LoVo (cell line): ENCODE results near the gene PILRA.
A peak's percentile ranks its signal among the peaks of the same experiment; 100 is the strongest.
"Not testable (repeated sequence)": the region's sequence is repeated elsewhere in the genome, so short reads cannot be mapped to it uniquely, and the experiment has no call there.

ENCODE experiments used
- DNase-seq: peaks from one replicate; pipeline ENCODE4 v3.0.0-alpha.2; 2016; ENCODE audit warnings: low spot score

The PILRA gene

GRCh38 chr7:100373261-100373831 lies at the start of gene PILRA:
Gene PILRA, plus strand, starts transcription at chr7:100373487. Its CDS starts 170 bp downstream, at chr7:100373657.
- DNase-seq, result no peak

DNA sequence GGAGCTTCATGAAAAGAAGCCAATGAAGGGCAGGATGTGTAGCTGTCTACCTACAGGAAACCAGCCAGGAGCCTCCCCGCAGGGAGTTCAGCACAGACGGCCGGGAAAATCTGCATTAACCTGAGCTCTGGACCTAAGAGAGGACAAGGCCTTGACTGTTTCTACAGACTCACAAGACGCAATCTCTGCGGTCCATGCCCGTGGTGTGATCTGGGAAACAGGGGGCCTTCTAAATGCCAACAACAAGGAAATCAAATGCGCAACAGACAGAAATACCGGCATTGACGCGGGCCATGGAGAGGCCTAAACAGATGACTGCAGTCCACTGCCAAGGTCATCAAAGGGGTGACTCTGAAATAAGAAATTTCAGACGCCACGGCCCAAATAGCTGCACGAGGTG lies 49.1 kb upstream of the PILRA start:
- not testable (repeated sequence) for DNase-seq

DNA sequence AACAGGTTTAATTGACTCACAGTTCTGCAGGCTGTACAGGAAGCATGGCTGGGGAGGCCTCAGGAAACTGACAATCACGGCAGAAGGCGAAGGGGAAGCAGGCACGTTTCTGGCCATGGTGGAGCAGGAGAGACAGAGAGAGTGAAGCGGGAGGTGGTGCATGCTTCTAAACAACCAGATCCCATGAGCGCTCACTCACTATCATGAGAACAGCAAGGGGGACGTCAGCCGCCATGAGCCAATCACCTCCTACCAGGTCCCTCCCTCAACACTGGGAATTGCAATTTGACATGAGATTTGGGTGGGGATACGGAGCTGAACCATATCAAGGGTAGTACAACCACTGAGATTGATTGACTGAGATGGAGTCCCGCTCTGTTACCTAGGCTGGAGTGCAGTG lies 47.6 kb upstream of the PILRA start:
- not testable (repeated sequence) for DNase-seq

GRCh38 chr7:100326914-100327313 lies 46.4 kb upstream of the PILRA start:
- DNase-seq, result not testable (repeated sequence)

DNA sequence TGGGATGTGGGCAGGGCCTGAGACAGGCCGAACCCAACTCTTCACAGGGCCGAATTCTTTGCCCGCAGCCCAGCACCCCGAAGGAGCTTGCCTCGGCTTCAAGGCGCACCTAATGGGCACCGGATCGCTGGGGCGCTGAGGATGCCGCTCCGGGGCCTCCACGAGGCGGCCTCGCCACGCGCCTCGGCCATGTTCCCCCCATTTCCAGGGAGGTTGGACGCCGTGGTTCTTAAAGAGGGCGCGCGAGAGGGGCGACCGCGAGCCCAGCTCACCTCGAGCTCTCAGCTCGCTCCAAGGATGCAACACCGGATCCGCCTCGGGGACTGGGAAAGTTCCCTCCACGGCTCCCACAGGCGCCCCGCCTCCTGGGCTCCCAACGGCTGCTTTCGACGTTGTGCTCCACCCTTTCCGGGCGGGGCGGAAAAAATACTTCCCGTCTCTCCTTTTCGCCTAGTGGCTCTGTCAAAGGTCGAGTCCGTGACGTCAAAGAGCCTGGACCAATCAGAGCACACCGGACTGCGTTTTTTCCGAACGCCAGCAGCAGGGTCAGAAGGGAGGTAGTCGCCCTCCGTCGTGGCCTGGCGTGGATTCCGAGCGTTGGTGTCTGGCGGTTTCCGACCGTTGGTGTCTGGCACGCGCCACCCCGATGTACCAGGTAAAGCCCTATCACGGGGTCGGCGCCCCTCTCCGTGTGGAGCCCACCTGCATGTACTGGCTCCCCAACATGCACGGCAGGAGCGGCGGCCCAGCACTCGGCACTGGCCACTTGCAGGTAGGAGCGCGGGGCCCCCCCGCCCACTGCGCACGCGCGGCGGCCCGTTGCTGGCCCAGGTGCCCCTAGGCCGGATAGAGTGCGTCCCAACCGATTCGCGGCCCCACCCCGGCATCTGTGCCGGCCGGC lies 37.5 kb upstream of the PILRA start:
- peak; percentile 92 for DNase-seq

GRCh38 chr7:100338083-100338696 lies 35.1 kb upstream of the PILRA start:
- DNase-seq, result not testable (repeated sequence)

DNA sequence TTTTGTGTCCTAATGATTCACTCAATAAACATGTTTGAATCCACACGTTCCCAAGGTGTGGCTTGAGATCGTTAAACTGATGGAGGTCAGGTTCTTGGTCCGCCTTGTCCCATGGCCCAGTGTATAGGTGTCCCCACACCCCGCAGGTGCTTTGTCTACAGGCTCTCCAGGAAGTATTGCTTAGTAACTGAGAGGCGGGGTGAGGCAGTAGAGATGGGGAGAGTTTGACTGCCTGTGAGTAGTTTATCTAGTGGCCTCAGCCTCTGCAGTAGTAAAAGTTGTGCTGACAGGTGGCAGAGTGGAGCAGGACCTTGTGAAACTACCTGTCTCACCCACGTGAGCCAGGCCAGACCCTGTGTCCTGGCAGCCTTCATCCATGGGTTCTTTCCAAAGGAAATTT lies 32.0 kb upstream of the PILRA start:
- not testable (repeated sequence) for DNase-seq

GRCh38 chr7:100342765-100343164 lies 30.5 kb upstream of the PILRA start:
- no peak for DNase-seq

- DNase-seq, result not testable (repeated sequence)
Measured at GRCh38 chr7:100344124-100344559, 29.1 kb upstream of the PILRA start.

- not testable (repeated sequence) for DNase-seq
Measured at GRCh38 chr7:100344560-100345287, 28.6 kb upstream of the PILRA start.

DNA sequence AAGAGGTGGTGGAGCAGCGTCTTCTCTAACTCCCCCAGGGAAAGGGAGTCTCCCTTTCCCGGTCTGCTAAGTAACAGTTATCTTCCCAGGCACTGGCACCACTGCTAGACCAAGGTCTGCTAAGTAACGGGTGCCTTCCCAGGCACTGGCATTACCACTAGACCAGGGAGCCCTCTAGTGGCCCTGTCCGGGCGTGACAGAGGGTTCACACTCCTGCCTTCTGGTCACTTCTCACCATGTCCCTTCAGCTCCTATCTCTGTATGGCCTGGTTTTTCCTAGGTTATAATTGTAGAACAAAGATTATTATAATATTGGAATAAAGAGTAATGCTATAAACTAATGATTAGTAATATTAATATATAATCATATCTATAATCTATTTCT lies 28.0 kb upstream of the PILRA start:
- peak; percentile 41 for DNase-seq

- DNase-seq, result no peak
Measured at GRCh38 chr7:100346921-100347320, 26.4 kb upstream of the PILRA start.

DNA sequence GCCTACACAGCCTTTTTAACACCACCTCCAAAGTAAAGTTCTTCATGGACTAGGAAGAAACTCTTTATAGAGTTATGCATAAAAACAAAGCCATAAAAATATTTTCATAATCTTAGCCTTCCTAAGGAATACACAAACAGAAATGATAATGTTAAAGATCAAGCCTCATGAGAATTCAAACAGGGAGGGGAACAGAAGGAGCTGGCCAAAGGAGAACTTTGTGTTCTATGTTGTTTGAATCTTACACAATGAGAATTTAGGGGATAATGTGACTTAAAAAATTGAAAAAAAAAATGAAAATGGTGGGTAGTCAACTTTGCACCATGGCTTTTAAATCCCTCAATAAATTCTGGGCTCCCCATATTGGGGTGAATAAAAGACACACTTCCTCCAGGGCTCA lies 24.5 kb upstream of the PILRA start:
- DNase-seq, result no peak

- DNase-seq, result no peak
Measured at GRCh38 chr7:100349757-100350156, 23.5 kb upstream of the PILRA start.

DNA sequence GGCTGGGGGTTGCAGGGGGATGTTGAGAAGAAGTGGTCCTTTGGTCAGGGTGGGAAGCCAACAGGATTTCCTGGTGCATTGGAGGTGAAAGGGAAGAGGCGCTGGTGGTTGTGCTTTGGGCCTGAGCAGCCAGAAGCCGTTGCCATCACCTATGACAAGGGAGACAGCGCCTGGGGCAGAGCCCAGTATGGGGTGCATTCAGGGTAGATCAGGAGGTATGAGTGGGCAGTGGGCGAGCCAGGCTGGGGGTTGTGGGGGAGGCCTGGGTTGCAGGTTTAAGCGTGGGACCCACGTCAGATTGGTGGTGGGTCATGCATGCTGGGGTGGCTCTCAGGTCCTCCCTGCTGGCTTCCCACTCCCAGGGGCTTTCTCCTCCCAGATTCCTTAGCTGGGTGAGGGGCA lies 21.6 kb upstream of the PILRA start:
- DNase-seq, result no peak

DNA sequence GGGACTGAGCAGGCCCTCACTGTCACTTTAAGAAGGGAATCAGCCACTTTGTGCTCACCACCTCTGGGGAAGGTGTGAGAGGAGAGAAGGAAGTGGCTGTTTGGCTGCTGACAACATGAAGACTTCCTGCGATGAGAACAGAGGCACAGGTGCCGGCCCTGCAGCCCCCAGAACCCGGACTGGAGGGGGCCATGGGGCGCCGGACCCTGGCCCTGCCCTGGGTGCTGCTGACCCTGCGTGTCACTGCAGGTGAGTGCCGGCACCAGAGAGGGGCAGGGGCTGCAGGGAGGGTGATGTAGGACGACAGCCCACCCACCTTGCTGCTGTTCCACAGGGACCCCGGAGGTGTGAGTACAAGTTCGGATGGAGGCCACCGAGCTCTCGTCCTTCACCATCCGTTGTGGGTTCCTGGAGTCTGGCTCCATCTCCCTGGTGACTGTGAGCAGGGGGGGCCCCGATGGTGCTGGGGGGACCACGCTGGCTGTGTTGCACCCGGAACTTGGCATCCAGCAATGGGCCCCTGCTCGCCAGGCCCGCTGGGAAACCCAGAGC lies 21.0 kb upstream of the PILRA start:
- not testable (repeated sequence) for DNase-seq

GRCh38 chr7:100352984-100353684 lies 20.2 kb upstream of the PILRA start:
- DNase-seq, result no peak

DNA sequence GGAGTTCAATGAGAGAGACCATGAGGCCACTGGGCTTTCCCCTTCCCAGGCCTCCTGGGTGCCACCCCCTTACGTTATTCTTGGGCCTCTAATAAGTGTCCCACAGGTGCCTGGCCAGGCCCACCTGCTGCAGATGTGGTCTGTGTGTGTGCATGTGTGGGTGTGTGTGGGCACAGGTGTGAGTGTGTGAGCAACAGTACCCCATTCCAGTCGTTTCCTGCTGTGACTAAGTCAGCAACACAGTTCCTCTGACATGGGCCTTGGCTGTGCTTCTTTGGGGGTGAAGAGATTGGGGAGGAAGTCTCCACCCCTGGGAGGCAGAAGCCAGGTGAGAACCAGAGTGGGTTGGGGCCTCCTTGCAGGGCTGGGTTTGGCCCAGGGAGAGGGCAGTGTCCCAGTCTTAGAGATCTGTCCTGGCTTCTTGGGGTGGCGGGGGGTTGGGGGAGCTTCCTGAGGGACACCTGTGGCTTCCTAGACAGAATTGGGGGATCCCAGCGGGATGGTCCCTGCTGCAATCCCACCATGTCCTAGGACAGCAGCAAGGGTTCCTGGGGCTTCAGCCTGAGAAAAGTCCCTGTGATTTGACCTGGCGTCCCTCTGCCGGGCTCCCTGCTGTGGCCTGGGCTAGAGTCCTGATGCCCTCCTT lies 19.5 kb upstream of the PILRA start:
- no peak for DNase-seq

- DNase-seq, result no peak
Measured at GRCh38 chr7:100356416-100357068, 16.7 kb upstream of the PILRA start.

GRCh38 chr7:100357131-100357561 lies 16.1 kb upstream of the PILRA start:
- no peak for DNase-seq
